ENCODE measurements around the gene KCNC2.

DNA sequence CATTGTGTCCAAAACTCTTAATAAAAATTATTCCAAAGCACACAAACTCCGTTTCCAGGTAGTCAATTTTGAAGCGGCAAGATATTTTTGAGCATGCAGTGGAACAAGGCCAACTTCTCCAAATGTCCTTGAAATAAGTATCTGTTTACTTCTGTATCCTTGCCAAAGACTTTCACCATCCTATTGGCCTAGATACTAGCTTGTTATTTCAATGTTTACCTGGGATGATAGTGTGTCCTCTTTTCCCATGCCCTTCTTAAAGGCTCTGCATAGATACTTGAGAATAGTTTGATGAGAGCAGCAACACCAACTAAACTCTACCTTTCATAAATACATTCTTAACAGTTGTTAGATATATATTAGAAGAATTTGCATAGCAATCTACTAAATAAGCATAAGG is 160.9 kb downstream of the KCNC2 start:
- no peak for TF ChIP-seq SP1 (IDR thresholded peaks at IDR 0.05)
- TF ChIP-seq FOXK2 (IDR thresholded peaks at IDR 0.05): no peak
- TF ChIP-seq ARNT (IDR thresholded peaks at IDR 0.05): no peak
- TF ChIP-seq SUZ12 (IDR thresholded peaks at IDR 0.05): no peak
- TF ChIP-seq ZNF384 (IDR thresholded peaks at IDR 0.05): no peak
- no peak for TF ChIP-seq LEF1 (IDR thresholded peaks at IDR 0.05; ENCODE audit: borderline replicate concordance)
- TF ChIP-seq BHLHE40 (IDR thresholded peaks at IDR 0.05; ENCODE audit: borderline replicate concordance): no peak
- no peak for TF ChIP-seq FOXM1 (IDR thresholded peaks at IDR 0.05; ENCODE audit: borderline replicate concordance)
- no peak for TF ChIP-seq HDGF (IDR thresholded peaks at IDR 0.05; ENCODE audit: borderline replicate concordance)
- no peak for TF ChIP-seq PKNOX1 (IDR thresholded peaks at IDR 0.05)
- TF ChIP-seq ELF4 (IDR thresholded peaks at IDR 0.05): no peak
- TF ChIP-seq L3MBTL2 (conservative IDR thresholded peaks at IDR 0.05): no peak
- no peak for TF ChIP-seq CTBP1 (IDR thresholded peaks at IDR 0.05; ENCODE audit: borderline replicate concordance)
- TF ChIP-seq FOXA1 (IDR thresholded peaks at IDR 0.05): no peak

All from HEK293T (cell line).